ENCODE measurements around the gene CTTN.

DNA sequence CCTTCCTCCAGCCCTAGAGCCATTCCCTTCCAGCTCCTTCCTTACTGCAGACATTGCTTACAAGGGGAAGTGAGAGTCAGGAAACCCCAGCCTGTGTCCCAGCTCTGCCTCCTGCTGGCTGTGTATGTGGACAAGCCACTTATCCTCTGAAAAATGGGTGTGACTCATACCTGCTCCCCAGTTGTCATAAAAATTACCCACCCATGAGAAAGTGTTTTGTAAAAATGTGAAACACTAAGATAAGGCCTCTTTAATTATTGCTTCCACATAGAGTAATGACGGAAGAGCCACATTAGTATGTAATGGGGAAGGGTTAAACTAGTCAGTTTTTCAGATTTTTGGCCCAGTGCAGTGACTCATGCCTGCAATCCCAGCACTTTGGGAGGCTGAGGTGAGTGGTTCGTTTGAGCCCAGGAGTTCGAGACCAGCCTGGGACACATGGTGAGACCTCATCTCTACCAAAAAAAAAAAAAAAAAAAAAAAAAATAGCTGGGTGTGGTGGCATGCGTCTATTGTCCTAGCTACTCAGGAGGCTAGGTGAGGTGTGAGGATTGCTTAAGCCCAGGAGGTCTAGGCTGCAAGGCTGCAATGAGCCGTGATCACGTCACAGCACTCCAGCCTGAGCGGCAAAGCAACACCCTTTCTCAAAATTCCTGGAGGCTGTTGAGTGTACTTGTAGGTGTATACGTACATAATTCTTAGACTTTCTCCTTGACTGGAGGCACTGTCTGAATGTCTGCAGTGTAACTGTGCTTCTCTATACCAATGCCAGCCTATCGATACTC is 84.9 kb downstream of the CTTN start:
- no peak for TF ChIP-seq POLR2AphosphoS5 (IDR thresholded peaks at IDR 0.05; ENCODE audit: low read depth, low read length)
- TF ChIP-seq, protein P1, sequence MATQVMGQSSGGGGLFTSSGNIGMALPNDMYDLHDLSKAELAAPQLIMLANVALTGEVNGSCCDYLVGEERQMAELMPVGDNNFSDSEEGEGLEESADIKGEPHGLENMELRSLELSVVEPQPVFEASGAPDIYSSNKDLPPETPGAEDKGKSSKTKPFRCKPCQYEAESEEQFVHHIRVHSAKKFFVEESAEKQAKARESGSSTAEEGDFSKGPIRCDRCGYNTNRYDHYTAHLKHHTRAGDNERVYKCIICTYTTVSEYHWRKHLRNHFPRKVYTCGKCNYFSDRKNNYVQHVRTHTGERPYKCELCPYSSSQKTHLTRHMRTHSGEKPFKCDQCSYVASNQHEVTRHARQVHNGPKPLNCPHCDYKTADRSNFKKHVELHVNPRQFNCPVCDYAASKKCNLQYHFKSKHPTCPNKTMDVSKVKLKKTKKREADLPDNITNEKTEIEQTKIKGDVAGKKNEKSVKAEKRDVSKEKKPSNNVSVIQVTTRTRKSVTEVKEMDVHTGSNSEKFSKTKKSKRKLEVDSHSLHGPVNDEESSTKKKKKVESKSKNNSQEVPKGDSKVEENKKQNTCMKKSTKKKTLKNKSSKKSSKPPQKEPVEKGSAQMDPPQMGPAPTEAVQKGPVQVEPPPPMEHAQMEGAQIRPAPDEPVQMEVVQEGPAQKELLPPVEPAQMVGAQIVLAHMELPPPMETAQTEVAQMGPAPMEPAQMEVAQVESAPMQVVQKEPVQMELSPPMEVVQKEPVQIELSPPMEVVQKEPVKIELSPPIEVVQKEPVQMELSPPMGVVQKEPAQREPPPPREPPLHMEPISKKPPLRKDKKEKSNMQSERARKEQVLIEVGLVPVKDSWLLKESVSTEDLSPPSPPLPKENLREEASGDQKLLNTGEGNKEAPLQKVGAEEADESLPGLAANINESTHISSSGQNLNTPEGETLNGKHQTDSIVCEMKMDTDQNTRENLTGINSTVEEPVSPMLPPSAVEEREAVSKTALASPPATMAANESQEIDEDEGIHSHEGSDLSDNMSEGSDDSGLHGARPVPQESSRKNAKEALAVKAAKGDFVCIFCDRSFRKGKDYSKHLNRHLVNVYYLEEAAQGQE (IDR thresholded peaks at IDR 0.05; ENCODE audit: insufficient read depth in 1 of 2, low read depth in 2 of 2, low read length in 1 of 2): no peak
- TF ChIP-seq SIN3A (IDR thresholded peaks at IDR 0.05; ENCODE audit: borderline replicate concordance, insufficient read depth, low read depth, low read length): no peak
- TF ChIP-seq, protein P2, sequence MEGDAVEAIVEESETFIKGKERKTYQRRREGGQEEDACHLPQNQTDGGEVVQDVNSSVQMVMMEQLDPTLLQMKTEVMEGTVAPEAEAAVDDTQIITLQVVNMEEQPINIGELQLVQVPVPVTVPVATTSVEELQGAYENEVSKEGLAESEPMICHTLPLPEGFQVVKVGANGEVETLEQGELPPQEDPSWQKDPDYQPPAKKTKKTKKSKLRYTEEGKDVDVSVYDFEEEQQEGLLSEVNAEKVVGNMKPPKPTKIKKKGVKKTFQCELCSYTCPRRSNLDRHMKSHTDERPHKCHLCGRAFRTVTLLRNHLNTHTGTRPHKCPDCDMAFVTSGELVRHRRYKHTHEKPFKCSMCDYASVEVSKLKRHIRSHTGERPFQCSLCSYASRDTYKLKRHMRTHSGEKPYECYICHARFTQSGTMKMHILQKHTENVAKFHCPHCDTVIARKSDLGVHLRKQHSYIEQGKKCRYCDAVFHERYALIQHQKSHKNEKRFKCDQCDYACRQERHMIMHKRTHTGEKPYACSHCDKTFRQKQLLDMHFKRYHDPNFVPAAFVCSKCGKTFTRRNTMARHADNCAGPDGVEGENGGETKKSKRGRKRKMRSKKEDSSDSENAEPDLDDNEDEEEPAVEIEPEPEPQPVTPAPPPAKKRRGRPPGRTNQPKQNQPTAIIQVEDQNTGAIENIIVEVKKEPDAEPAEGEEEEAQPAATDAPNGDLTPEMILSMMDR (IDR thresholded peaks at IDR 0.05): no peak; the same call in 1 of the 2 replicates

Measured in Panc1 (cell line).